Measurements from ENCODE around the gene LARGE1.

GRCh38 chr22:33710326-33710725, 209.9 kb downstream of the LARGE1 start:
- TF ChIP-seq EZH2 (IDR thresholded peaks at IDR 0.05; ENCODE audit: insufficient read depth, poor library complexity, severe bottlenecking) = no peak
- TF ChIP-seq EZH2phosphoT487 (IDR thresholded peaks at IDR 0.05; ENCODE audit: insufficient read depth, low read depth) = no peak

Data from GM23248 (cell line).